ENCODE data around the gene TMEM86A. TPM values are rescaled to one million over a fixed set of nuclear protein-coding genes. Genes with fewer than 3 reads are reported as not detected.
A peak's percentile ranks its signal among the peaks of the same experiment; 100 is the strongest.

TMEM86A gene
- total and polyA plus RNA-seq, 2 of the 4 experiments (the other 2 are of a cell fraction), result 0.31 to 0.36 TPM

DNA sequence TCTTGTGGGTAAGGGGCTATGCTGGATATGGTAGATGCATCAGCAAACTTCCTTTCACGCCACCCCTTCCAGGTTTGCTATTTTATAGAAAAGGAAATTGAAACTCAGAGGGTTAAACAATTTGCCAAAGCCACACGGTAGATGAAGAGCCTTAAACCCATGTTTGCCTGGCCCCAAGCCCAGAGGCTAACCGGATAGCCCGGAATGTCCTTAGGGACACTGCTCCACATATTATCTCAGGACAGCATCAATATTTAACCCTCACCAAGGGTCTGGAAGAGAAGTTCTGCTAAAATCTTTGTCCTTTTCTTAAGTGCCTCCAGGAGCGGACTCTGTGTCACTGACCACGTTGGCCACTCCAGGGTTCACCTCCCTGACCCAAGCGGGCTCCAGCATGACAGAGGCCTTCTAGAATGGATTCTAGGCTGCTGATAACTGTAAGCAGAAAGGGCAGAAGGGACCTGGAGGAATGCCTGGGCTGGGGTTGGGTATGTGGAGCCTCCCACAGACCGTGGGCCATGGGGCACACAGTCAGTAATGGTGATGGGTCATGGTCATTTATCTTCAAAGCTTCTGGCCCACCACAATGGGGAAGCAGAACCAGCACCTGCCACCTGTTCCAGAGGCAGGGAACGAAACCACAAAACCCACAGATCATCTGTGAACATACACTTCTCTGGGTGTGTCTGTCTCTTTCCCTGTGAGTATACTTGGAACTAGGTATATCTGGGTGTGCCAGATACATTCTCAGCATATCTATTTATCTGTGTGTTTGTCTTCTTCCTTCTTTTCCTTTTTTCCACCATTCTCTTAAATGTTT is 5.4 kb upstream of the TMEM86A start (continued):
- TF ChIP-seq MAFK (IDR thresholded peaks at IDR 0.05; ENCODE audit: low read depth, low read length), result no peak

- no TSS peak for BruUV-seq (replicated peaks)
- Histone ChIP-seq H3K4me3 (ENCODE audit: insufficient read depth, low read depth, low read length) (no peak overlapping the region), H2BK15ac (ENCODE audit: low read depth, low read length) (no peak overlapping the region), H3K9me1 (ENCODE audit: insufficient read depth, low read length) (peaks cover 3% of the 10 kb centered on the region; the same call in 1 of the 2 replicates), H3K27ac (ENCODE audit: insufficient read depth, low read length) (no peak overlapping the region), H3K56ac (ENCODE audit: extremely low read depth, insufficient read depth, low read length) (no peak overlapping the region), H3K79me1 (ENCODE audit: low read depth in 1 of 2, low read length in 2 of 2) (no peaks in the 10 kb centered on the region), H2AK9ac (replicated peaks; ENCODE audit: low read depth, low read length, poor library complexity) (peak overlapping the region; percentile 79), H3K18ac (ENCODE audit: low read depth, low read length) (no peak overlapping the region), H3K9me3 (ENCODE audit: control insufficient read depth, insufficient read depth, low read length) (no peaks in the 10 kb centered on the region), H4K20me1 (ENCODE audit: insufficient read depth, low read length) (no peaks in the 10 kb centered on the region), H4K5ac (ENCODE audit: low read depth, low read length) (no peak overlapping the region), H2AK5ac (ENCODE audit: low read depth, low read length) (no peak overlapping the region), H2AFZ (replicated peaks; ENCODE audit: low read length, poor library complexity) (peak overlapping the region; percentile 56), H3K14ac (replicated peaks; ENCODE audit: low read depth, low read length) (no peak overlapping the region), H3K4me2 (ENCODE audit: low read depth, low read length) (no peak overlapping the region), H3K4ac (ENCODE audit: low read depth, low read length) (no peak overlapping the region), H3K23ac (ENCODE audit: low read depth, low read length) (no peak overlapping the region), H3K27me3 (ENCODE audit: control insufficient read depth, insufficient read depth, low read length) (peaks cover 4% of the 10 kb centered on the region; the same call in 1 of the 2 replicates), H3K9ac (ENCODE audit: low read depth, low read length) (no peak overlapping the region), H2BK20ac (ENCODE audit: low read depth, low read length) (no peak overlapping the region), H4K91ac (ENCODE audit: insufficient read depth, low read depth, low read length) (no peak overlapping the region), H3K36me3 (ENCODE audit: control insufficient read depth, insufficient read depth, low read length) (no peaks in the 10 kb centered on the region), H2BK120ac (ENCODE audit: low read depth, low read length) (no peak overlapping the region), H2BK5ac (ENCODE audit: low read depth, low read length, poor library complexity, severe bottlenecking) (no peak overlapping the region), H3K4me1 (ENCODE audit: control insufficient read depth, insufficient read depth, low read length) (peaks cover 3% of the 10 kb centered on the region), H4K8ac (ENCODE audit: low read depth in 2 of 2, low read length in 2 of 2) (no peak overlapping the region)
- DNase-seq (peak; percentile 57), ATAC-seq (ENCODE audit: low read depth) (peak; percentile 34)
- dilution Hi-C loops (cut with HindIII; ENCODE audit: low sequenced_read_pairs, unreplicated experiment) (no loop called here), in situ Hi-C loops (cut with MboI; ENCODE audit: low sequenced_read_pairs) (no loop called here), intact Hi-C loops (cut with micrococcal nuclease) (no loop called here)
- POLR2A ChIA-PET (ENCODE audit: unreplicated experiment), result interaction anchor here (0.7 kb wide), 1 partner anchor 23 kb away, joined by 3 read pairs; no protein-coding TSS in a partner anchor
- WGBS, 2 experiments (ENCODE audit: extremely low coverage in 2 of 2, insufficient read length in 1 of 2), result no CpG with 5 or more reads among the region's 2 CpGs
- CTCF ChIA-PET, result no interaction called here
- TF ChIP-seq CHD1 (IDR thresholded peaks at IDR 0.05; ENCODE audit: low read depth, low read length) (no peak), MAFK (IDR thresholded peaks at IDR 0.05; ENCODE audit: low read depth, low read length) (peak; percentile 43; the same call in 1 of the 2 replicates), RAD21 (IDR thresholded peaks at IDR 0.05; ENCODE audit: low read length) (no peak), ELK1 (IDR thresholded peaks at IDR 0.05; ENCODE audit: borderline replicate concordance, low read depth, low read length) (no peak)
Measured at GRCh38 chr11:18696638-18697225, 1.8 kb upstream of the TMEM86A start.

All from IMR-90 (cell line).